NCI-H1048 (cell line): ENCODE results near the gene ZNF334.

Experiments
- DNase-seq: peaks from one replicate; lab custom pipeline; 2025; lab: John Stamatoyannopoulos, UW

The ZNF334 gene

DNA sequence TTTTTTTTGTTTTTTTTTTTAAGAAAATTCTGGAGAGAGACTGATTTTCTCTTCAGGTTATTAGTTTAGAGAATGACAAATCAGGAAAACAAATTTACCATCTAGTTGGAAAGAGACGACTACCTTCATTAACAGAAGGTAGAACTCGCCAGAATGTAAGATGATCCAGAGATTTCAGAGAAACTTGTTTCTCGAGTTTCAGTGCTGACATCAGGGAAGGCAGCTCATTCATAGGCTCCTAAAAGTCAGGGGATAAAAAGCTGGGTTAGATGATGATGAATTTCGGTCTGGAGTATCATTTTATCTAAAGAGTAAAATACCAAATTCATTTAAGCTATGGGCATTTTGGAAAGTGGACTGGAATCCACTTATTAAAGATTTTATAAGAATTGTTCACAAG is 27.9 kb downstream of the ZNF334 start:
- DNase-seq, result no peak

GRCh38 chr20:46484954-46485353 is 28.4 kb downstream of the ZNF334 start:
- DNase-seq, result no peak

DNA sequence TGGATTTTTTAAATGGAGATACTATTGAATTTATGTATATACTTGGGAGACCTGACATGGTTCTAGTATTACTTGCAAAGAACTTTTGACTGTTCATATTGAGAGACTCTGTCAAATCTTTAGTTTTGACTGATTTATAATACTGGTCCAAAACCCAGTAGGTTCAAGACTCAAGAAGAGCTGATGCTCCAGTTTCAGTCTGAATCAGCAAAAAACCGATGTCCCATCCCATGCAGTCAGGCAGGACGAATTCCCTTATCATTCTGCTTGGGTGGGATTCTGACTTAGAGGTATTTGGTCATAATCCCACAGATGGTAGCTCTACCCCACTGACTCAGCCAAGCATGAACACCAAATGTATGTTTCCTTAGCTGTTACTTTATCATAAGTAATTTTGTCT is 29.5 kb downstream of the ZNF334 start:
- DNase-seq, result no peak

GRCh38 chr20:46482864-46483263 is 30.5 kb downstream of the ZNF334 start:
- no peak for DNase-seq

DNA sequence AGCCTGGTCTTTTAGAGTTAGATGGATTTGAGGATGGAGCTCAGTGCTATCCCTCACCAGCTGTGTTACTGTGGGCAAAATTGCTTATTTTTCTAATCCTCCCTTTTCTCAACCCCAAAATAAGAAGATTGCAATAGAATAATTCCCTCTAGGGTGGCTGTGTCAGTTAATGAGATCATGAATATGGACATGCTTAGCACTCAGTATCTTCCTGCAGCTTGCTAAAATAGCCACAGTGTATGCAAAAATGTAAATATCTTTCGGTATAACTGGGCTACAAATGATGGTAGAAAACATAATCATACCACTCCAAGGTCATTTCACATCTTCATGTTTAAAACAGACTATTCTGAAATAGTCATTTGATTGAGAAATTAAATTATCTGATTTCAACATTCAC is 35.7 kb downstream of the ZNF334 start:
- DNase-seq, result no peak

DNA sequence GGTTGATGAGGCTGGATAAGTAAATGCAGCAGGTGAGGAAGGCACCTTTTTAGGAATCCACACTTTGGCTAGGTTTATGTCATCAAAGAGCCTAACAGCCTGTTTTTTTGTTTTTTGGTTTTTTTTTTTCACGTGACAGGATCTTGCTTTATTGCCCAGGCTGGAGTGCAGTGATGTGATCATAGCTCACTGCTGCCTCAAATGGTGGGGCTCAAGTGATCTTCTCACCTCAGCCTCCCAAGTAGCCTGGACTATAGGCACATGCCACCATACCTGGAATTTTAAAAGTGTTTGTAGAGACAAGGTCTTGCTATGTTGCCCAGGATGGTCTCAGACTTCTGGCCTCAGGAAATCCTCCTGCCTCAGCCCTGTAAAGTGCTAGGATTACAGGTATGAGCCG is 36.1 kb downstream of the ZNF334 start:
- DNase-seq, result no peak

GRCh38 chr20:46468508-46468907 is 44.9 kb downstream of the ZNF334 start:
- DNase-seq, result no peak

- no peak for DNase-seq
These were observed 48.9 kb downstream of the ZNF334 start for GRCh38 chr20:46464451-46464850.

GRCh38 chr20:46463852-46464251 is 49.5 kb downstream of the ZNF334 start:
- DNase-seq, result no peak

DNA sequence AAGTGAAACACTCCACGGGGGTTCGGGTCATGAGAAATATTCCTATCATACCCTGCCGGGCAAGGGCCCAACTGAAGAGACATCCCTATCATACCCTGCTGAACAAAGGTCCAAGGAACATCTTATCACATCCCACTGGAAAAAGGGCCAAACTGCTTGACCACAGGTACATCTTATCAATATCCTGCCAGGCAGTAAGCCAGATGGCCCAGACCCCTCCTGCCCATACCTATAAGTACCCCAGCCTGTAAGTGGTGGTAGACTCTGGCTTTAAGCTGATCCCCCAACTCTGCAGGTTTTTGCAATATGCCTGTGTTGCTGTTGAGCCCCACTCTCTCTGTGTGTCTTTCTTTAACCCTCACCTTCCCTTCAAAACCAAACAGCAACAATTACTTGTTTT is 51.6 kb downstream of the ZNF334 start:
- DNase-seq, result no peak

DNA sequence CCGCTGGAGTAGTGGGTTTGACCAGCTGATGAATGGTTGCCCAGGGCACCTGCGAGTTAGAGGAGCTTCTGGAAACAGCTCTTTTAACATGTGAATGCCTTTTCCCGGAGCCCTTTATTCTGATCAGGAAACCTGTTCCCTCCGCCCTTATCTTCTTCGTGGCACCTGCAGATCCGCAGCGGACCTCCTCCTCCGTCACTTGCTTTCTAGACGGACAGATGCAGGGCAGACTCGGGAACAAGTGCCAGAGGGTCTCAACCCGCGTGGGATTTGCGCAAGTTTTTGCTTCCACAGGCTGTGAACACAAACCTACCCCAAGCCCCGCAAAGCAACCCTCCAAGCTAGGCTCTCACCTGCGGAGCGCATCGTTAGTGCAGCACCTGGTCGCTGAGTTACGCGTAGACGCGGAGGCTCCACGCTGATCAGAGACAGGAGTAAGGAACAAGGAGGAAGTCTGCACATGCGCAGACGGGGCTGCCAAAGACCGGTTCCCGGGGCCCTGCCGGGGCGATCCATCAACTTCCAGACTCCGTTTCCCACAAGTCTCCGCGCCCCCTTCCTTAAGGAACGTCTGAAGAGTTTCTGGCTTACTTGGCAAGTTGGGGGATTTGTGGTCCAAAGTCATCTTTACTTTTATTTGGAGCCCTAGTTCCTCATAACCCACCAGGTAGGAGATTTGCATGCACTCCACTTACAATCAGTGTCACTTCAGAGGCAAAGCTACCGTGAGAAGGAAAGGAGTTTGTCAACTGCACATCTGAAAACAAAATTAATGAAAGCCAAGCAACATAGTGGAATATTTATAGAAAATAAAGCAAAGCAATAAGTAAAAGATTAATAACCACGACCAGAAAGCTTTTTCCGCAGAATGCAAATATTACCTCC is 54.3 kb downstream of the ZNF334 start:
- no peak for DNase-seq

DNA sequence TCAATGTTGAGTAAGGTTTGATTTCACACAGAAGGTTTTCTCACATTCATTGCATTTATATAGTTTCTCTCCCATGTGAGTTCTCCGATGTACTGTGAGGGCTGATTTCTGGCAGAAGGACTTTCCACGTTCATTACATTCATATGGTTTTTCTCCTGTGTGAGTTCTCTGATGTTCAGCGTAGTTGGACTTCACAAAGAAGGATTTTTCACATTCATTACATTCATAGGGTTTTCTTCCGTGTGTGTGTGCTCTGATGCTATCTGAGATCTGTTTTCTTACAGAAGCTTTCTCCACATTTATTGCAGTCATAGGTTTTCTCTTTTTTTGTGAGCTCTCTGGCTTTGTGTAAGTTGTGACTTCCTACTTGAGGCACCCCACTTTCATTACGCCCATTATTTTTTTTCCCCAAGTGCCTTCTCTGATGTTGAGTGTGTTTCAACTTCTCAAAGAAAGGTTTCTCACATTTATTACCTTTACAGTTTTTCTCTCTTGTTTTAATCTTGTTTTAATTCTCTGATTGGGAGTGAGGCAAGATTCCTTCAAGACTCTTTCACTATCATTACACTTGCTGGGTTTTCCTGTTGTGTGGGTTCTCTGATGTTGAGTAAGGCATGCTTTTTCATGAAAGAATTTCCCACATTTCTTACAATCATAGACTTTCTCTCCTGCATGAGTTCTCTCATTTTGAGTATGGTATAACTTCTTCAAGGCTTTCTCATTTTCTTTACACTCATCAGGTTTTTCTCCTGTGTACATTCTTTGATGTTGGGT is 56.9 kb downstream of the ZNF334 start:
- no peak for DNase-seq

DNA sequence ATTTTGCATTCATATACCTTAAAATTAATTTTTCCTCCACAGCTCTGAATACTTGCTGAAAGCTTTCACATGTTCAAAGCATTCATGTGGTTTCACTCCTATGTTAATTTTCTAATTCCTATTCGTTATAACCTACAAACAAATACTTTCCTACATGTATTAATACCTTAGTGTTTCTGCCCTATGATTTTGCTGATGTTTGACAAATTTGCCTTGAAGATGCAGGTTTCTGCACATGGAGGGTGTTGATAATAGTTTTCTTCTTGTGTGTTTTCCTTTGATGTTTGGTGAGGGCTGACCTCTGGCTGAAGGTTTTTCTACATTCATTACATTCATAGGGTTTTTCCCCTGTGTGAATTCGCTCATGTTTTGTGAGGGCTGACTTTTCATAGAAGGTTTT is 57.6 kb downstream of the ZNF334 start:
- no peak for DNase-seq
